ENCODE data around the gene DNM3. TPM values are rescaled to one million over a fixed set of nuclear protein-coding genes. Genes with fewer than 3 reads are reported as not detected.

DNM3 gene
- total RNA-seq, 1 donor from 2014 or later, result 2.1 TPM

GRCh38 chr1:171833091-171833825, 8.0 kb upstream of the DNM3 start:
- Mint-ChIP-seq H3K4me1 (no peaks in the 10 kb centered on the region), H3K4me3 (no peak overlapping the region), H3K27ac (no peak overlapping the region), H3K36me3 (ENCODE audit: low read depth) (no peaks in the 10 kb centered on the region), H3K9me3 (peaks cover 7% of the 10 kb centered on the region), H3K27me3 (no peaks in the 10 kb centered on the region)
- ChIA-PET CTCF (no interaction called here), POLR2A (no interaction called here)
- ATAC-seq (ENCODE audit: low read depth) (no peak), DNase-seq (no peak)
- intact Hi-C loops (cut with micrococcal nuclease), result no loop called here
- no peak for TF ChIP-seq CTCF (IDR thresholded peaks at IDR 0.05)

- TF ChIP-seq CTCF (IDR thresholded peaks at IDR 0.05), result no peak
- ATAC-seq (ENCODE audit: low read depth) (no peak), DNase-seq (no peak)
- Mint-ChIP-seq H3K36me3 (ENCODE audit: low read depth) (no peaks in the 10 kb centered on the region), H3K27ac (no peak overlapping the region), H3K9me3 (no peaks in the 10 kb centered on the region), H3K27me3 (no peaks in the 10 kb centered on the region), H3K4me1 (no peaks in the 10 kb centered on the region), H3K4me3 (no peak overlapping the region)
- intact Hi-C loops (cut with micrococcal nuclease), result no loop called here
- POLR2A ChIA-PET, result interaction anchor here (0.7 kb wide), 1 partner anchor 94 kb away, joined by 3 read pairs; no protein-coding TSS in a partner anchor
- CTCF ChIA-PET, result no interaction called here
Observed at GRCh38 chr1:171834821-171835220, 6.5 kb upstream of the DNM3 start.

GRCh38 chr1:171835891-171836290, 5.4 kb upstream of the DNM3 start:
- no peaks in the 10 kb centered on the region for H3K27me3 Mint-ChIP-seq
- H3K27ac Mint-ChIP-seq, result no peak overlapping the region
- ChIA-PET POLR2A (interaction anchor here (0.7 kb wide), 1 partner anchor 695 kb away, joined by 4 read pairs; no protein-coding TSS in a partner anchor), CTCF (no interaction called here)
- no peaks in the 10 kb centered on the region for H3K36me3 Mint-ChIP-seq (ENCODE audit: low read depth)
- no peaks in the 10 kb centered on the region for H3K9me3 Mint-ChIP-seq
- DNase-seq (no peak), ATAC-seq (ENCODE audit: low read depth) (no peak)
- no peak for TF ChIP-seq CTCF (IDR thresholded peaks at IDR 0.05)
- intact Hi-C loops (cut with micrococcal nuclease), result no loop called here
- H3K4me1 Mint-ChIP-seq, result peaks cover 4% of the 10 kb centered on the region
- no peak overlapping the region for H3K4me3 Mint-ChIP-seq

GRCh38 chr1:171841931-171842761, 848 bp downstream of the DNM3 start:
- no peaks in the 10 kb centered on the region for H3K9me3 Mint-ChIP-seq
- CTCF ChIA-PET, result no interaction called here
- DNase-seq (peak; percentile 20), ATAC-seq (ENCODE audit: low read depth) (no peak)
- peaks cover 20% of the 10 kb centered on the region for H3K27me3 Mint-ChIP-seq
- peak overlapping the region; percentile 85 for H3K4me3 Mint-ChIP-seq
- peaks cover 18% of the 10 kb centered on the region for H3K4me1 Mint-ChIP-seq
- intact Hi-C loops (cut with micrococcal nuclease), result loop anchor here (1.0 to 5.0 kb wide), 4 partner anchors 61 to 690 kb away; partner anchors contain the start of genes METTL13, PRRC2C, SUCO and VAMP4
- no peak overlapping the region for H3K27ac Mint-ChIP-seq
- POLR2A ChIA-PET, result interaction anchor here (0.8 to 1.0 kb wide), 2 partner anchors 99 to 690 kb away, joined by 3 read pairs; no protein-coding TSS in a partner anchor
- no peaks in the 10 kb centered on the region for H3K36me3 Mint-ChIP-seq (ENCODE audit: low read depth)
- no peak for TF ChIP-seq CTCF (IDR thresholded peaks at IDR 0.05)

GRCh38 chr1:171844381-171844780, 3.1 kb downstream of the DNM3 start:
- Mint-ChIP-seq H3K4me1 (peaks cover 18% of the 10 kb centered on the region), H3K27me3 (peaks cover 20% of the 10 kb centered on the region), H3K27ac (no peak overlapping the region), H3K9me3 (no peaks in the 10 kb centered on the region), H3K4me3 (no peak overlapping the region), H3K36me3 (ENCODE audit: low read depth) (no peaks in the 10 kb centered on the region)
- TF ChIP-seq CTCF (IDR thresholded peaks at IDR 0.05), result no peak
- DNase-seq (no peak), ATAC-seq (ENCODE audit: low read depth) (no peak)
- CTCF ChIA-PET, result no interaction called here
- intact Hi-C loops (cut with micrococcal nuclease), result loop anchor here (5.0 kb wide), 2 partner anchors 357 to 688 kb away; partner anchors contain the start of genes PRRC2C and SUCO
- POLR2A ChIA-PET, result no interaction called here
